ENCODE measurements around the gene LY6G6F.

LY6G6F gene

GRCh38 chr6:31727034-31727716, 20.5 kb downstream of the LY6G6F start:
- DNase-seq = no peak

DNA sequence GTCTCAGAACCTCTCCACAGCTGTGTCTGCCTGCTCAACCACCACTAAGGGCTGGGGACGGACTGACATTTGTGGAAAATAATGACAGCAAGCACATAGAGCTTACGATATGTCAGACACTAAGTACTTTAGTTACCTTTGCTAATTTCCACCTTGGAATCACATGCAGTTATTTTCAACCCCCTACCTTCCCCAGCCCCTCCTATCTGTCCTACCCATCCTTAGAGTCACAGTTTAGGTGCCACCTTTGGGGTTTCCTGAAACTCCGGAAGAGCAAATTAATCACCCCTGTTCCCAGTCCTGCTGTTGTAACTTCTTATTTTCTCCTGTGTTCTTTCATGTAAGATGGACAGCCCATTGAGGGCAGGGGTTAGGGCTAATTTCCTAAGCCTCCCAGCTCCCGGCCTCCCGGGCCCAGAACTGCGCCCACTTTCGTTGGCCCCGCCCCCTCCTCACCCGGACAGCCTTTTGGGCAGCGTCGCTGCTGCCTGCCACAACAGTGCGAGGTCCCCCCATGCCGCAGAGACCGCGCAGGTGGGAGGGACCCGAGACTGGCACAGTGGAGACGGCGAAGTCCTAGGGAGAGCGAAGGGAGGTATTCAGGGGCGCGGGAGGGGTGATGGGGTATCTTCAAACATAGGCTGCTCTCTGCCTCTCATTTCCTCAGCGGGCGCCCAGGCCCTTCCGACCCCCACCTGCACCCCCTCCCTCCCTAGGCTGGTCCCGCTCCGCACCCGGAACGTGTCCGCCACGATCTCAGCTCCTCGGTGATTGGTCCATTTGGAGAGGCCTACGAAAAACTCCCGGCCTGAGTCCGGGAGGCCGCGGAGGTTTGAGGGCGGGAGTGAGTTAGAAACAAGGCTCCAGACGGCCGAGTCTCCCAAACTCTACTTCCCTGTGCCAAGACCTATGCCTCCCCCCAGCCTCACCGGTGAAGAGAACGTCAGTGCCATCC, 21.3 kb downstream of the LY6G6F start:
- DNase-seq = no peak

- DNase-seq = no peak
These were observed 22.3 kb downstream of the LY6G6F start, which contains the start of gene DDAH2 for GRCh38 chr6:31728767-31729514. Gene DDAH2 (minus strand): TSS chr6:31729299. CDS start chr6:31729161, 138 bp downstream.

GRCh38 chr6:31729515-31729978, 22.9 kb downstream of the LY6G6F start:
- peak; percentile 71 for DNase-seq

GRCh38 chr6:31729979-31730630, 23.4 kb downstream of the LY6G6F start:
- DNase-seq = peak; percentile 56

- no peak for DNase-seq
These were observed 24.0 kb downstream of the LY6G6F start for GRCh38 chr6:31730631-31731086.

DNA sequence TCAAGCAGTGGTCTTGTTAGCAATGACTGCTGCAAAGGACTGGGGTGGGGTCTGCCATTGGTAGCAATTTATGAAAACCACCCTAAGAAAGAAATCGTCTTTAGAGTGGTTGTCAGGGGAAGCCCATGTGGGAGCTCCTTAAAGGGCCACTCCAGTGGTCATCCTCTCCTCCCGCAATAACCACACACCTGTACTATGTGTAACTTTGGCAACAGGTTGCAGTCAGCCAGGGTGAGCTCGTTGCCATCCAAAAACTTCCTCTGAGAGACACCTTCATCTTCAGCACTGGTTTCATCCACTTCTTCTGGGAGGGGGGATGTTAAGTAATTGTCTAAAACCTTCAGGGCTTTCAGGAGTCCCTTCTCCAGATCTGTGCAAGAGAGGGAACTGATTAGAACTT, 25.4 kb downstream of the LY6G6F start:
- DNase-seq = no peak

DNA sequence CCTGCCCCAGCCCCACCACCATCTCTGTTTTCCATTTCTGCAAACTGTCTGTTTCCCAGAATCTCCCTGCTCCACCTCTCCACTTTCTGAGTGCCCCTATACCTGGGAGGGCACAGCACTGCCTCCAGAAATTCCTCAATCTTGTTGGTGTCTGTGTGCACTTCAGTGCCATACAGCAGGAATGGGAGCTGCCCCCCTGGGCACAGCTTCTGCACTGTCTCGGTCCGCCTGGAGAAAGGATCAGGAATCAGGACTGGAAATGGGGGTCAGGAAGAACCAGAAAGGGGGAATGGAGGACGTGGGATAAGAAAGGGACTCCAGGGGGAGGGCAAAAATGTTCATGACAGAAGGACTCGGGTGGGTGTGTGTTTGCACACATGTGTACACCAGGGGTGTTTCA, 27.1 kb downstream of the LY6G6F start:
- DNase-seq = no peak

DNA sequence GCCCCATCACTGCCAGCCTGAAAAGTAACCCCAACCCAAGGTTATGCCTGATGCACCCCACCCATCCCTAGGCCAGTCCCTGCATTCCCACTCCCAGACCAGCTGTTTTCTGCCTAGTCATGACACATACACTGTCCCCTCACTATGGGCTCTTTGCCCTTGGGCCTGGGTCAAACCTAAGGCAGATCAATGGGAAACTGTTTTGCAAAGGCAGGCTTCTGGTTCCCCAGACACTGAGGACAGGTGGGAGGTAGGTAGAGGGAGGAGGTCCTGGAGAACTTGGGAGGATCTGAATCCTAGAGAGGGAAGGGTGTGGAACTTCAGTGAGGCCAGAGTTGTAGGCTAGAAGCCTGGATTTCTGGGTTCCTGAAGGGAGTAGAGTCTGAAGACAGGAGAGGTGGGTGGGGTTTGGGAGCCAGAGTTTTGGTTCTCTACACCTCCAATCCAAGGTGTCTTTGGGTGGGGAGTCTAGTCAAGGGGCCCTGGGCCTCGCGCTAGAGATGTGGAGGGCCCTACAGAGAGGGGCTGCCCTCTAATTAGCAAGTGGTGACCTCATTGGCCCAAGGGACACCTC, 27.7 kb downstream of the LY6G6F start:
- DNase-seq = no peak

DNA sequence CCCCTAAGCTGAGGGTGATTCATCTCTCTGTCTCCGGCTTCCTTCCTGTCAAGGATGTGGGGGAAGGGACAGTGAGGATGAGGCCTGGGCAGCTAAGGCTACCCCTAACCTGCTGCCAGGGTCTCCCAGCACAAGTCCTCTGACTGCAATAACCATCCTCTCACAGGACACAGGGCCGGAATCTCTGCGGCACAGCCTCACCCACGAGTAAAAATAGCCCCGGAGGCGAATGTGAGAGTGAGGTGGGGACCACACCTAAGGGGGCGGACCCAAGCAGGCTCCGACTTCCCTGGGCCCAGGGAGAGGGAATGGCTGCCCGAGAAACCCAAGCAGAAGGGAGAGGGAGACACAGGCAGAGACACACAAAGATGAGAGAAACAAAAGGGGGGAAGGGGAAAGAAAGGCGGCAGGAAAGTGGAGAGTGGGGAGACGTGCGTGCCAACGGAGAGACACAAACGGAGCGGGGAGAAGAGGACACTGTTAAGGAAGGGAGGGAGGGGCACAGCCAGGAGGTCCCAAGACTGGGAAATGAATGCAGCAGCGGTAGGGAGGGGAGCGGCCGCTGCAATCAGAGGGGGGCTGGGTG, 28.2 kb downstream of the LY6G6F start:
- peak; percentile 37 for DNase-seq

- DNase-seq = peak; percentile 67
These were observed 29.5 kb downstream of the LY6G6F start, which contains the start of gene CLIC1 for GRCh38 chr6:31736021-31736767. Gene CLIC1 (minus strand): TSS chr6:31736530. CDS start chr6:31736300, 230 bp downstream.

DNA sequence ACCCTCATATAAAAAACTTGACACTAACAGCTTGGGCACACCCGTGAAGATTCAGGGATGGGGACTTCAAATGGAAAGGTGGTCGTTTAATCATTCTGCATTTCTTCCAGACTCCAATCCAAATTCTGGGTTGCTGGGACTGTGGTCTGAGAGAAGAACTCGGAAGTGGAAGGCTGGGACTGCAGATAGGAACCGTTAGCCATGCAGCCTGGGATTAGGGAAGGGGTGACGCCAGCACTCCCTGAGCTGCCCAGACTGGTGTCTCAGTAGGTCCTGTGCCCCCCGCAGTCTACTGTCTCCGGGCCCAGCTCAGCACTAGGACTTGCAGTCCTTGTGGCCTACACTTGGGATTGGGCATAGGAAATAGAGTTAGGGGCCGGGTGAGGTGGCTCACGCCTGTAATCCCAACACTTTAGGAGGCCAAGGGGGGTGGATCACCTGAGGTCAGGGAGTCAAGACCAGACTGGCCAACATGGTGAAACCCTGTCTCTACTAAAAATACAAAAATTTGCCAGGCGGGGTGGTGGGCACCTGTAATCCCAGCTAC, 30.2 kb downstream of the LY6G6F start:
- DNase-seq = no peak

DNA sequence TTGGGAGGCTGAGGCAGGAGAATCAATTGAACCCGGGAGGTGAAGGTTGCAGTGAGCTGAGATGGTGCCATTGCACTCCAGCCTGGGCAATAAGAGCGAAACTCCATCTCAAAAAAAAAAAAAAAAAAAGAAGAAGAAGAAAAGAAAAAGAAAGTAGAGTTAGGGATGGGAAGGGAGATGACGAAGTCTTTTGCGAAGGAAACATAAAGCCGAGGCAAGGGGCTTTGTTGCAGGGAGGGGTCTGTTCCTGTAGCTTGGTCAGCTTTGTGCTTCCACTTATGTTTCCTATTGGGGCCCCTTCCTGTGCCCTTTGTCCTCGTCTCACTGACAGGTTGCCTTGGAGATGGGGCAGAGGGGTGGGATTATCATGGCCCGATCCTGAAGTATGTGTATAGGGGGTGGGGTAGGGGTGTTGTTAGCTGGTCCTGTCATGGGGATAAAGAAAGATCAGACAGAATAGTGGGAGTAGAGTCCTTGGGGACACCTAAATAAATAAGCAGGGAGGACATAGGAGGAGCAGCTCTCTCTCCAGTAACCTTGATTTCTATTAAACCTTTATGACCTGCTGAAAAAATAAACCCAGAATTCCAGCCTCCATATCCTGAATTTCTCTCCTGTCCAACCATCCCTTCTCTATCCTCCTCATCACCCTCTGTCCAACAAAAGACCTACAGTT, 30.8 kb downstream of the LY6G6F start:
- no peak for DNase-seq

GRCh38 chr6:31737991-31738979, 31.6 kb downstream of the LY6G6F start:
- DNase-seq = peak; percentile 46

GRCh38 chr6:31739639-31740396, 33.2 kb downstream of the LY6G6F start, which contains the start of gene MSH5:
Gene MSH5 (plus strand): TSS chr6:31740005. CDS start chr6:31740467, 462 bp downstream.
- peak; percentile 88 for DNase-seq

DNA sequence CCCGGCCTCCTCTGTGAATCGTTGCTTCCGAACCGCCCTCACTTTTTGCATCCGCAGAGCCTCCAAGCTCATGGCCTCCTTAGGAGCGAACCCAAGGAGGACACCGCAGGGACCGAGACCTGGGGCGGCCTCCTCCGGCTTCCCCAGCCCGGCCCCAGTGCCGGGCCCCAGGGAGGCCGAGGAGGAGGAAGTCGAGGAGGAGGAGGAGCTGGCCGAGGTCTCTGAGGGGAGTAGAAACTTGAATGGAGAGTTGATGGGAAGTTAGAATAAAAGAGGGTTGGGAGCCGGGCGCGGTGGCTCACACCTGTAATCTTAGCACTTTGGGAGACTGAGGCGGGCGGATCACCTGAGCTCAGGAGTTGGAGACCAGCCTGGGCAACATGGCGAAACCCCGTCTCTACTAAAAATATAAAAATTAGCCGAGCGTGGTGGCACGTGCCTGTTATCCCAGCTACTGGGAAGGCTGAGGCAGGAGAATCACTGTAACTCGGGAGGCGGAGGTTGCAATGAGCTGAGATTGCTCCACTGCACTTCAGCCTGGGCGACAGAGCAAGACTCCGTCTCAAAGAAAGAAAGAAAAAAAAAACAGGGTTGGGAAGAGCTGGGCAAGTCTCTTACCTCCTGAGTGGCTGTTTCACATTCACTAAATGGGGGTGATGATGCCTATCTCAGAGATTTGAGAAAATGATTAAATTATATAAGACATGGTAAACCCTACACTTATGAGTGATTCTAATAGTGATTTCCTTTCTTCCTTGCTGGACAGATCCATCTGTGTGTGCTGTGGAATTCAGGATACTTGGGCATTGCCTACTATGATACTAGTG, 33.9 kb downstream of the LY6G6F start:
- no peak for DNase-seq

DNA sequence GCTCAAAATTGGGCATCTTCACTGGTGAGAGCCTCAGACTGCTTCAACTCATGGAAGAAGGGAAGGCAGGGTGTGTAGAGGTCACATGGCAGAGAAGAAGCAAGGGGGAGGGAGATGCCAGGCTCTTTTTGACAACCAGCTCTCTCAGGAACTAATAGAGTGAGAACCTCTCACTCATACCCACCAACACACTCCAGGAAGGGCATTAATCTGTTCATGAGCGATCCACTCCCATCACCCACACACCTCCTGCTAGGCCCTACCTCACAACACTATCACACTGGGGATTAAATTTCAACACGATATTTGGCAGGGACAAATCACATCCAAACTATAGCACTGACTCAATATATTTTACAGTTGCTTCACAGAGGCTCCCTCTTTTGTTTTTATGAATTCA, 35.1 kb downstream of the LY6G6F start:
- no peak for DNase-seq
